Body of pancreas (tissue), 4 donors: ENCODE results near the gene PPHLN1.

Source experiments
- CTCF ChIP-seq, 7 experiments: fragments of 450-650 bp in 4 of 7; fragments of 200-600 bp in 3 of 7; sonication (generic) in 3 of 7; IDR thresholded peaks; one replicate each; pipeline ENCODE4 v1.5.1; 2016 to 2019; ENCODE audit warnings: antibody characterized with exemption in 7 of 7
- POLR2A ChIP-seq, 3 donors: fragments of 450-650 bp; IDR thresholded peaks; one replicate each; pipeline ENCODE4 v1.6.1; 2016; ENCODE audit warnings: antibody characterized with exemption in 3 of 3, mild to moderate bottlenecking in 2 of 3

GRCh38 chr12:42320796-42321195 is 5.2 kb upstream of the PPHLN1 start:
- no peak for TF ChIP-seq CTCF (IDR thresholded peaks at IDR 0.05)
- TF ChIP-seq POLR2A (IDR thresholded peaks at IDR 0.05), result no peak
